HepG2 (cell line): ENCODE results near the gene CLDN9. TPM values are rescaled to one million over a fixed set of nuclear protein-coding genes. Genes with fewer than 3 reads are reported as not detected.

Experiments
- AGO1 ChIP-seq: fragments of 200-400 bp; formaldehyde crosslinking; IDR thresholded peaks from 2 replicates; pipeline ENCODE4 v1.6.1; 2017; ENCODE audit warnings: mild to moderate bottlenecking, low read depth, low read length, moderate library complexity; ENCODE audit not compliant: poor library complexity, severe bottlenecking
- ATF6 ChIP-seq: sonication (generic); formaldehyde crosslinking; conservative IDR thresholded peaks from 2 replicates; pipeline ENCODE4 v1.4.0; 2020; ENCODE audit warnings: missing genetic modification reagents
- FOXO4 ChIP-seq: sonication (generic); formaldehyde crosslinking; conservative IDR thresholded peaks from 2 replicates; pipeline ENCODE4 v1.8.1; 2023; ENCODE audit warnings: missing genetic modification reagents
- HCFC1 ChIP-seq: fragments of 150-350 bp; IDR thresholded peaks from 2 replicates; pipeline ENCODE4 v1.6.1; 2014; ENCODE audit warnings: low read depth, low read length
- IKZF5 ChIP-seq: IDR thresholded peaks from 2 replicates; pipeline ENCODE4 v1.6.1; 2018; ENCODE audit warnings: missing genetic modification reagents, mild to moderate bottlenecking, missing compliant biosample characterization
- IRF9 ChIP-seq: sonication (generic); formaldehyde crosslinking; IDR thresholded peaks from 2 replicates; pipeline ENCODE4 v1.8.0; 2022; ENCODE audit warnings: missing genetic modification reagents, mild to moderate bottlenecking, borderline replicate concordance
- MAZ ChIP-seq, 2 experiments: sonication (generic) in 1 of 2; formaldehyde crosslinking in 1 of 2; IDR thresholded peaks; 2 replicates each; pipeline versions ENCODE4 v1.5.0 to v1.6.1; 2012 to 2020; ENCODE audit warnings: low read depth in 2 of 2, mild to moderate bottlenecking in 2 of 2, borderline replicate concordance in 1 of 2, improper control_type of control experiment in 1 of 2, low read length in 1 of 2, missing genetic modification reagents in 1 of 2, moderate library complexity in 1 of 2
- RELA ChIP-seq: sonication (generic); formaldehyde crosslinking; IDR thresholded peaks from 2 replicates; pipeline ENCODE4 v1.4.0; 2020; ENCODE audit warnings: missing genetic modification reagents
- SSRP1 ChIP-seq: IDR thresholded peaks from 2 replicates; pipeline ENCODE4 v1.6.1; 2016; ENCODE audit warnings: control low read depth
- TCF7 ChIP-seq: sonication (generic); IDR thresholded peaks from 2 replicates; pipeline ENCODE4 v1.6.1; 2016; ENCODE audit warnings: antibody characterized with exemption, low read depth
- THAP8 ChIP-seq: sonication (generic); formaldehyde crosslinking; IDR thresholded peaks from 2 replicates; pipeline ENCODE4 v1.5.1; 2020; ENCODE audit warnings: missing genetic modification reagents, mild to moderate bottlenecking, borderline replicate concordance
- ZNF276 ChIP-seq: sonication (generic); formaldehyde crosslinking; IDR thresholded peaks from 2 replicates; pipeline ENCODE4 v1.4.0; 2020; ENCODE audit warnings: mild to moderate bottlenecking, low read depth, missing genetic modification reagents
- ZNF382 ChIP-seq: sonication (generic); formaldehyde crosslinking; IDR thresholded peaks from 2 replicates; pipeline ENCODE4 v1.5.0; 2020; ENCODE audit warnings: missing genetic modification reagents, mild to moderate bottlenecking, borderline replicate concordance
- polyA plus RNA-seq, 8 experiments: library from polyadenylated mRNA; depleted of rRNA in 3 of 8; stranded (reverse) in 7 of 8; unstranded in 1 of 8; fragments of >200 nt; fragmentation: Illumina TruSeq in 4 of 8; extraction: Trizol in 4 of 8; gene quantifications; 2 replicates each; pipeline versions ENCODE4 v1.2.1 to v1.2.3, GENCODE V29; 2011 to 2016; ENCODE audit warnings: low read depth in 4 of 8, missing spikeins in 1 of 8, mixed read lengths in 1 of 8; ENCODE audit not compliant: insufficient read depth in 1 of 8
- total RNA-seq, 5 experiments: library from RNA; depleted of rRNA; stranded (reverse); fragments of >200 nt; fragmentation: Illumina TruSeq; extraction: Trizol; gene quantifications; 2 replicates each; pipeline ENCODE4 v1.2.3, GENCODE V29; 2016; ENCODE audit warnings: low read depth in 1 of 5

The CLDN9 gene
- total and polyA plus RNA-seq, 2 of the 13 experiments (the other 11 are each of a cell fraction or from before 2014, with no cell fraction given) = 0.15 to 0.26 TPM

- no peak for TF ChIP-seq ATF6 (CRISPR knock-in tag)
- no peak for TF ChIP-seq TCF7
- no peak for TF ChIP-seq MAZ (IDR thresholded peaks at IDR 0.05; ENCODE audit: borderline replicate concordance, low read depth, low read length)
- no peak for TF ChIP-seq MAZ (CRISPR knock-in tag; IDR thresholded peaks at IDR 0.05; ENCODE audit: low read depth)
- TF ChIP-seq IRF9 = no peak
- peak; percentile 14 for TF ChIP-seq AGO1
- TF ChIP-seq ZNF276 = no peak
- TF ChIP-seq IKZF5 (CRISPR knock-in tag) = no peak
- TF ChIP-seq ZNF382 (CRISPR knock-in tag) = no peak
- no peak for TF ChIP-seq THAP8 (CRISPR knock-in tag)
- 0 out of 2 replicates have a peak, but pooled peaks have one; percentile 28 for TF ChIP-seq FOXO4 (CRISPR knock-in tag)
- TF ChIP-seq SSRP1 (CRISPR knock-in tag) = no peak
- TF ChIP-seq RELA (CRISPR knock-in tag) = no peak
- TF ChIP-seq HCFC1 = no peak
Measured at GRCh38 chr16:2971134-2971984, 41.4 kb upstream of the CLDN9 start (continued).
